Measurements from ENCODE around the gene FAM184A. TPM values are rescaled to one million over a fixed set of nuclear protein-coding genes. Genes with fewer than 3 reads are reported as not detected.
A peak's percentile ranks its signal among the peaks of the same experiment; 100 is the strongest.

Gene FAM184A
- total and polyA plus RNA-seq, 2 experiments from 2014 or later, result 13.7 to 18.6 TPM

DNA sequence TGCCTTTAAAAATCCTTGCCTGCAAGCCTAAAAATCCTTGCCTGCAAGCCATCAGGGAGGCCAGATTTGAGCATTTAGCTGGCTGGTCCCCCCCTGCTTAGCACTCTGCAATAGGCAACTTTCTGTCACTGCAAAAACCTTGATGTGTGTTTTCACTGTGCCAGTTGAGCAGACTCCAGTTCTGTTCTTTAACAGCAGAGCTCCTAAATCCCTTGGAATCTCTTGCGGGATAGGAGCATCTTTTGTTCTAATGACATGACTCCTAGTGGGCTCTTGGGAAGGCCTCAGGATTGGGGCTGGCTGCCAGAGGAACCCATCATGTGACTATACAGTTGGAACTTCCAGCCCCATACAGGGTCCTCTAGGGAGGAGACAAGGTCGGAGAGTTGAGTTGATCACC is 50.4 kb downstream of the FAM184A start:
- H3K36me3 ChIP-seq (ENCODE audit: insufficient read depth), result no peaks in the 10 kb centered on the region
- H3K79me2 ChIP-seq (replicated peaks; ENCODE audit: insufficient read depth), result no peaks in the 10 kb centered on the region
- H3K27me3 ChIP-seq (ENCODE audit: insufficient read depth), result peaks cover 53% of the 10 kb centered on the region
- peaks cover 54% of the 10 kb centered on the region for H3K4me1 ChIP-seq (ENCODE audit: insufficient read depth)
- no peak overlapping the region for H3K27ac Mint-ChIP-seq
- H3K4me1 Mint-ChIP-seq, result peaks cover 63% of the 10 kb centered on the region
- H2AFZ ChIP-seq, result no peak overlapping the region
- peak overlapping the region; percentile 28 for H3K4me3 Mint-ChIP-seq
- no peak overlapping the region for H3K27ac ChIP-seq (ENCODE audit: low read depth)
- no peaks in the 10 kb centered on the region for H3K36me3 Mint-ChIP-seq (ENCODE audit: low read depth)
- ATAC-seq, result peak; percentile 21
- H3K27me3 Mint-ChIP-seq (ENCODE audit: insufficient read depth, low read depth, poor library complexity), result peaks cover 6% of the 10 kb centered on the region
- no peaks in the 10 kb centered on the region for H3K9me2 ChIP-seq (ENCODE audit: insufficient read depth)
- no peaks in the 10 kb centered on the region; the same call in 1 of the 2 replicates for H3F3A ChIP-seq (replicated peaks; ENCODE audit: low read depth)
- H3K4me3 ChIP-seq, result peak overlapping the region; percentile 27; the same call in 1 of the 2 replicates
- DNase-seq (ENCODE audit: low spot score), result peak; percentile 34
- H3K9me3 Mint-ChIP-seq, result no peaks in the 10 kb centered on the region
- peak overlapping the region; percentile 59 for H3K4me2 ChIP-seq
- no peak for TF ChIP-seq NANOG (IDR thresholded peaks at IDR 0.05; ENCODE audit: borderline replicate concordance)
- no peaks in the 10 kb centered on the region for H4K20me1 ChIP-seq (replicated peaks; ENCODE audit: insufficient read depth)

GRCh38 chr6:119027465-119027864 is 51.0 kb downstream of the FAM184A start:
- peak overlapping the region; percentile 39 for H3K4me3 Mint-ChIP-seq
- no peaks in the 10 kb centered on the region for H3K36me3 ChIP-seq (ENCODE audit: insufficient read depth)
- H3K27me3 Mint-ChIP-seq (ENCODE audit: insufficient read depth, low read depth, poor library complexity), result peaks cover 6% of the 10 kb centered on the region
- H3F3A ChIP-seq (replicated peaks; ENCODE audit: low read depth), result no peaks in the 10 kb centered on the region; the same call in 1 of the 2 replicates
- TF ChIP-seq STAT1 (IDR thresholded peaks at IDR 0.05; ENCODE audit: unreplicated experiment) (no peak), NANOG (IDR thresholded peaks at IDR 0.05; ENCODE audit: borderline replicate concordance) (peak; percentile 64; the same call in 1 of the 2 replicates), ZNF331 (CRISPR knock-in tag; IDR thresholded peaks at IDR 0.05; ENCODE audit: low read depth) (no peak), POLR2AphosphoS5 (IDR thresholded peaks at IDR 0.05; ENCODE audit: low read depth) (peak; percentile 37; the same call in 1 of the 2 replicates)
- TF ChIP-seq, protein P1, sequence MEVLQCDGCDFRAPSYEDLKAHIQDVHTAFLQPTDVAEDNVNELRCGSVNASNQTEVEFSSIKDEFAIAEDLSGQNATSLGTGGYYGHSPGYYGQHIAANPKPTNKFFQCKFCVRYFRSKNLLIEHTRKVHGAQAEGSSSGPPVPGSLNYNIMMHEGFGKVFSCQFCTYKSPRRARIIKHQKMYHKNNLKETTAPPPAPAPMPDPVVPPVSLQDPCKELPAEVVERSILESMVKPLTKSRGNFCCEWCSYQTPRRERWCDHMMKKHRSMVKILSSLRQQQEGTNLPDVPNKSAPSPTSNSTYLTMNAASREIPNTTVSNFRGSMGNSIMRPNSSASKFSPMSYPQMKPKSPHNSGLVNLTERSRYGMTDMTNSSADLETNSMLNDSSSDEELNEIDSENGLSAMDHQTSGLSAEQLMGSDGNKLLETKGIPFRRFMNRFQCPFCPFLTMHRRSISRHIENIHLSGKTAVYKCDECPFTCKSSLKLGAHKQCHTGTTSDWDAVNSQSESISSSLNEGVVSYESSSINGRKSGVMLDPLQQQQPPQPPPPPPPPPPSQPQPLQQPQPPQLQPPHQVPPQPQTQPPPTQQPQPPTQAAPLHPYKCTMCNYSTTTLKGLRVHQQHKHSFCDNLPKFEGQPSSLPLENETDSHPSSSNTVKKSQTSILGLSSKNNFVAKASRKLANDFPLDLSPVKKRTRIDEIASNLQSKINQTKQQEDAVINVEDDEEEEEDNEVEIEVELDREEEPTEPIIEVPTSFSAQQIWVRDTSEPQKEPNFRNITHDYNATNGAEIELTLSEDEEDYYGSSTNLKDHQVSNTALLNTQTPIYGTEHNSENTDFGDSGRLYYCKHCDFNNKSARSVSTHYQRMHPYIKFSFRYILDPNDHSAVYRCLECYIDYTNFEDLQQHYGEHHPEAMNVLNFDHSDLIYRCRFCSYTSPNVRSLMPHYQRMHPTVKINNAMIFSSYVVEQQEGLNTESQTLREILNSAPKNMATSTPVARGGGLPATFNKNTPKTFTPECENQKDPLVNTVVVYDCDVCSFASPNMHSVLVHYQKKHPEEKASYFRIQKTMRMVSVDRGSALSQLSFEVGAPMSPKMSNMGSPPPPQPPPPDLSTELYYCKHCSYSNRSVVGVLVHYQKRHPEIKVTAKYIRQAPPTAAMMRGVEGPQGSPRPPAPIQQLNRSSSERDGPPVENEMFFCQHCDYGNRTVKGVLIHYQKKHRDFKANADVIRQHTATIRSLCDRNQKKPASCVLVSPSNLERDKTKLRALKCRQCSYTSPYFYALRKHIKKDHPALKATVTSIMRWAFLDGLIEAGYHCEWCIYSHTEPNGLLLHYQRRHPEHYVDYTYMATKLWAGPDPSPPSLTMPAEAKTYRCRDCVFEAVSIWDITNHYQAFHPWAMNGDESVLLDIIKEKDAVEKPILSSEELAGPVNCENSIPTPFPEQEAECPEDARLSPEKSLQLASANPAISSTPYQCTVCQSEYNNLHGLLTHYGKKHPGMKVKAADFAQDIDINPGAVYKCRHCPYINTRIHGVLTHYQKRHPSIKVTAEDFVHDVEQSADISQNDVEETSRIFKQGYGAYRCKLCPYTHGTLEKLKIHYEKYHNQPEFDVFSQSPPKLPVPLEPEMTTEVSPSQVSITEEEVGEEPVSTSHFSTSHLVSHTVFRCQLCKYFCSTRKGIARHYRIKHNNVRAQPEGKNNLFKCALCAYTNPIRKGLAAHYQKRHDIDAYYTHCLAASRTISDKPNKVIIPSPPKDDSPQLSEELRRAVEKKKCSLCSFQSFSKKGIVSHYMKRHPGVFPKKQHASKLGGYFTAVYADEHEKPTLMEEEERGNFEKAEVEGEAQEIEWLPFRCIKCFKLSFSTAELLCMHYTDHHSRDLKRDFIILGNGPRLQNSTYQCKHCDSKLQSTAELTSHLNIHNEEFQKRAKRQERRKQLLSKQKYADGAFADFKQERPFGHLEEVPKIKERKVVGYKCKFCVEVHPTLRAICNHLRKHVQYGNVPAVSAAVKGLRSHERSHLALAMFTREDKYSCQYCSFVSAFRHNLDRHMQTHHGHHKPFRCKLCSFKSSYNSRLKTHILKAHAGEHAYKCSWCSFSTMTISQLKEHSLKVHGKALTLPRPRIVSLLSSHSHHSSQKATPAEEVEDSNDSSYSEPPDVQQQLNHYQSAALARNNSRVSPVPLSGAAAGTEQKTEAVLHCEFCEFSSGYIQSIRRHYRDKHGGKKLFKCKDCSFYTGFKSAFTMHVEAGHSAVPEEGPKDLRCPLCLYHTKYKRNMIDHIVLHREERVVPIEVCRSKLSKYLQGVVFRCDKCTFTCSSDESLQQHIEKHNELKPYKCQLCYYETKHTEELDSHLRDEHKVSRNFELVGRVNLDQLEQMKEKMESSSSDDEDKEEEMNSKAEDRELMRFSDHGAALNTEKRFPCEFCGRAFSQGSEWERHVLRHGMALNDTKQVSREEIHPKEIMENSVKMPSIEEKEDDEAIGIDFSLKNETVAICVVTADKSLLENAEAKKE (CRISPR knock-in tag; IDR thresholded peaks at IDR 0.05), result peak; percentile 57; the same call in 1 of the 2 replicates
- H3K9me3 Mint-ChIP-seq, result no peaks in the 10 kb centered on the region
- peak overlapping the region; percentile 66 for H3K27ac ChIP-seq (ENCODE audit: low read depth)
- H3K9me2 ChIP-seq (ENCODE audit: insufficient read depth), result no peaks in the 10 kb centered on the region
- peaks cover 54% of the 10 kb centered on the region for H3K4me1 ChIP-seq (ENCODE audit: insufficient read depth)
- no peaks in the 10 kb centered on the region for H3K79me2 ChIP-seq (replicated peaks; ENCODE audit: insufficient read depth)
- peak; percentile 78 for DNase-seq (ENCODE audit: low spot score)
- no peaks in the 10 kb centered on the region for H4K20me1 ChIP-seq (replicated peaks; ENCODE audit: insufficient read depth)
- peak overlapping the region; percentile 59 for H3K4me2 ChIP-seq
- peak; percentile 56 for ATAC-seq
- no peaks in the 10 kb centered on the region for H3K36me3 Mint-ChIP-seq (ENCODE audit: low read depth)
- H2AFZ ChIP-seq, result no peak overlapping the region
- H3K4me3 ChIP-seq, result peak overlapping the region; percentile 27
- peak overlapping the region; percentile 67; the same call in 1 of the 2 replicates for H3K27ac Mint-ChIP-seq
- peaks cover 66% of the 10 kb centered on the region for H3K4me1 Mint-ChIP-seq
- H3K27me3 ChIP-seq (ENCODE audit: insufficient read depth), result peaks cover 53% of the 10 kb centered on the region

Measured in GM23338 (cell line).